PC-9 (cell line): ENCODE data around the gene FOXN4. TPM values are rescaled to one million over a fixed set of nuclear protein-coding genes. Genes with fewer than 3 reads are reported as not detected.

Experiments used
- BruUV-seq: library from RNA; stranded (reverse); fragments of 400-500 nt; replicated peaks from 2 replicates; lab custom pipeline; 2021; lab: Mats Ljungman, UMichigan
- CTCF ChIA-PET: fragments of 300-600 bp; sonication (Branson Sonifier 250); formaldehyde crosslinking; loops from one replicate; lab custom pipeline; 2022; ENCODE audit warnings: antibody characterized with exemption; lab: Charles Lee
- POLR2A ChIA-PET: fragments of 300-600 bp; sonication (Branson Sonifier 250); formaldehyde crosslinking; loops from one replicate; lab custom pipeline; 2022; ENCODE audit warnings: antibody characterized with exemption; ENCODE audit not compliant: unreplicated experiment; lab: Charles Lee
- DNase-seq, 2 experiments: peaks; one replicate each; pipeline versions ENCODE4 v3.0.0 to v3.0.0-alpha.2; 2015 to 2022; ENCODE audit warnings: mixed read lengths in 1 of 2
- H2AFZ ChIP-seq: fragments of 200-600 bp; sonication (generic); 2 replicates; pipeline ENCODE4 v1.8.1; 2017; ENCODE audit warnings: antibody characterized with exemption
- H3F3A ChIP-seq: fragments of 200-600 bp; sonication (generic); 2 replicates; pipeline ENCODE4 v1.8.1; 2017; ENCODE audit warnings: antibody characterized with exemption, mild to moderate bottlenecking, low read depth; ENCODE audit not compliant: insufficient read depth
- H3K27ac ChIP-seq: fragments of 200-600 bp; sonication (generic); 2 replicates; pipeline ENCODE4 v1.6.1; 2016; ENCODE audit warnings: mixed run types
- H3K27me3 ChIP-seq: fragments of 200-600 bp; sonication (generic); 2 replicates; pipeline ENCODE4 v1.6.1; 2016; ENCODE audit warnings: low read depth, mixed run types; ENCODE audit not compliant: insufficient read depth
- H3K36me3 ChIP-seq: fragments of 200-600 bp; sonication (generic); 2 replicates; pipeline ENCODE4 v1.6.1; 2016; ENCODE audit warnings: low read depth, mixed run types
- H3K4me1 ChIP-seq: fragments of 200-600 bp; sonication (generic); replicated peaks from 2 replicates; pipeline ENCODE4 v1.6.1; 2016; ENCODE audit warnings: mixed run types; ENCODE audit not compliant: insufficient read depth
- H3K4me2 ChIP-seq: fragments of 200-600 bp; sonication (generic); 2 replicates; pipeline ENCODE4 v1.6.1; 2017; ENCODE audit warnings: mixed run types
- H3K4me3 ChIP-seq: fragments of 200-600 bp; sonication (generic); 2 replicates; pipeline ENCODE4 v1.6.1; 2016; ENCODE audit warnings: mixed run types
- H3K79me2 ChIP-seq: fragments of 200-600 bp; sonication (generic); 2 replicates; pipeline ENCODE4 v1.6.1; 2017; ENCODE audit warnings: low read depth, mixed run types
- H3K9me2 ChIP-seq: fragments of 200-600 bp; sonication (generic); 2 replicates; pipeline ENCODE4 v1.8.1; 2017; ENCODE audit warnings: mild to moderate bottlenecking; ENCODE audit not compliant: insufficient read depth
- H3K9me3 ChIP-seq: fragments of 200-600 bp; sonication (generic); 2 replicates; pipeline ENCODE4 v1.8.1; 2016; ENCODE audit warnings: low read depth; ENCODE audit not compliant: insufficient read depth
- H4K20me1 ChIP-seq: fragments of 200-600 bp; sonication (generic); 2 replicates; pipeline ENCODE4 v1.8.1; 2017; ENCODE audit not compliant: insufficient read depth
- EZH2 ChIP-seq: fragments of 200-600 bp; sonication (generic); IDR thresholded peaks from 2 replicates; pipeline ENCODE4 v1.8.0; 2017; ENCODE audit warnings: antibody characterized with exemption, low read depth
- intact Hi-C: fragments of 100-400 bp; cut with micrococcal nuclease; formaldehyde crosslinking; loops from one replicate; pipeline ENCODE4 v1.10.0; 2022; ENCODE audit not compliant: unreplicated experiment
- total RNA-seq: library from RNA; stranded (reverse); gene quantifications from 2 replicates; pipeline ENCODE4 v1.2.3, GENCODE V29; 2021
- TF ChIP-seq, protein P1 (sequence below): fragments of 200-600 bp; sonication (generic); conservative IDR thresholded peaks from 2 replicates; pipeline ENCODE4 v1.6.1; 2017; ENCODE audit warnings: mixed run types, antibody characterized with exemption, mild to moderate bottlenecking, moderate library complexity

Gene FOXN4
- total RNA-seq, 1 experiment from 2014 or later, result not detected

DNA sequence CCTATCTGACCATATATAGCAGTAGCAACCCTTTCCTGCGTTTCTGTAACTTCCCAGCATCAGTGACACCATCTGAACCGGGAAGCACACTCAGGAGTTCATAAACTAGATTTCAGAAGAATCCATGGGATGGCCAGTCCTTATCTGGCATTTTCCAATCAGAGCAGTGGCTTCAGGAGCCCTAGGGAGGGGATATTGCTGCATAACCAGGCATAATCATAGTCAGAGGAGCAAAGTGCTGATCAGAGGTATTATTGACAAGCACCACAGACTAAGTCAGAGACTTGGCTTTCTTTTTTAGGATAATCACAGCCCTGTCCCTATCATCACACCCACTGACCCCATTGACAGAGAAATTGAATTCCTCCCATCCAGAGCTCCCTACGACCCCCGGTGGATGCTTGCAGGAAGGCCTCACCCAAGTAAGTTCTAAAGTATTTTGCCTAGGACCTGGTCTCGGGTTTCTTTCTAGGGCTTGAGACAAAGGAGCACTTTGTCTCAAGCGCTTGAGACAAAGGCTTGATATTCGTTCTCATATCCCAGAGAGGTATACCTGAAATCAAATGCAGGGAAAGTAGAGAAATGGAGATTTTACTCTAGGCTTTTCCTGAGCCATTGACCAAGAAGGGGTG lies 55.1 kb downstream of the FOXN4 start:
- Histone ChIP-seq H3K27ac (no peak overlapping the region), H3K79me2 (no peaks in the 10 kb centered on the region), H3K36me3 (no peaks in the 10 kb centered on the region), H2AFZ (no peak overlapping the region), H4K20me1 (no peaks in the 10 kb centered on the region), H3K9me2 (no peaks in the 10 kb centered on the region), H3K4me1 (no peaks in the 10 kb centered on the region), H3K9me3 (no peaks in the 10 kb centered on the region; the same call in 1 of the 2 replicates), H3K4me2 (no peak overlapping the region), H3F3A (no peaks in the 10 kb centered on the region), H3K4me3 (no peak overlapping the region), H3K27me3 (peaks cover 29% of the 10 kb centered on the region; the same call in 1 of the 2 replicates)
- TF ChIP-seq, protein P1, sequence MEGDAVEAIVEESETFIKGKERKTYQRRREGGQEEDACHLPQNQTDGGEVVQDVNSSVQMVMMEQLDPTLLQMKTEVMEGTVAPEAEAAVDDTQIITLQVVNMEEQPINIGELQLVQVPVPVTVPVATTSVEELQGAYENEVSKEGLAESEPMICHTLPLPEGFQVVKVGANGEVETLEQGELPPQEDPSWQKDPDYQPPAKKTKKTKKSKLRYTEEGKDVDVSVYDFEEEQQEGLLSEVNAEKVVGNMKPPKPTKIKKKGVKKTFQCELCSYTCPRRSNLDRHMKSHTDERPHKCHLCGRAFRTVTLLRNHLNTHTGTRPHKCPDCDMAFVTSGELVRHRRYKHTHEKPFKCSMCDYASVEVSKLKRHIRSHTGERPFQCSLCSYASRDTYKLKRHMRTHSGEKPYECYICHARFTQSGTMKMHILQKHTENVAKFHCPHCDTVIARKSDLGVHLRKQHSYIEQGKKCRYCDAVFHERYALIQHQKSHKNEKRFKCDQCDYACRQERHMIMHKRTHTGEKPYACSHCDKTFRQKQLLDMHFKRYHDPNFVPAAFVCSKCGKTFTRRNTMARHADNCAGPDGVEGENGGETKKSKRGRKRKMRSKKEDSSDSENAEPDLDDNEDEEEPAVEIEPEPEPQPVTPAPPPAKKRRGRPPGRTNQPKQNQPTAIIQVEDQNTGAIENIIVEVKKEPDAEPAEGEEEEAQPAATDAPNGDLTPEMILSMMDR, result no peak
- no peak for TF ChIP-seq EZH2
- intact Hi-C loops, result no loop called here
- CTCF ChIA-PET, result interaction anchor here (0.6 kb wide), 1 partner anchor 477 kb away, joined by 4 read pairs; no protein-coding TSS in a partner anchor
- no TSS peak for BruUV-seq
- DNase-seq, result no peak
- POLR2A ChIA-PET, result no interaction called here

DNA sequence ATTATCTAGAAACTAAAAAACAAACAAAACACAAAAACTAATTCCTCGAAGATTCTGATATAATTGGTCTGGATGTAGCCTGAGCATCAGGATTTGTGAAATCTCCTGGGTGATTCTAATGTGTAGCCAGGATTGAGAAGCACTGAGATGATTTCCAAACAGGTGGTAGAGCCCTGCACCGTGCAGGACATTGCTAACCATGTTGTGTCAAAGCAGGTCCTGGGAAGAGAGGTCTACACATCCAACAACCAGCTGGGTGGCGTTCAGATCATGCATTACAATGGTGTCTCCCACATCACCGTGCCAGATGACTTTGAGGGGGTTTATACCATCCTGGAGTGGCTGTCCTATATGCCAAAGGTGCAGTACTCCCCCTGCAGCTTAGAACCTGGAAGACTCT lies 56.3 kb downstream of the FOXN4 start:
- no TSS peak for BruUV-seq
- peaks cover 29% of the 10 kb centered on the region for H3K27me3 ChIP-seq
- no peak overlapping the region for H3K27ac ChIP-seq
- no peak overlapping the region for H3K4me3 ChIP-seq
- no peaks in the 10 kb centered on the region for H3K9me2 ChIP-seq
- no peak overlapping the region for H2AFZ ChIP-seq
- TF ChIP-seq EZH2, result no peak
- TF ChIP-seq, protein P1, result no peak
- POLR2A ChIA-PET, result interaction anchor here (0.6 kb wide), 1 partner anchor 124 kb away, joined by 7 read pairs; no protein-coding TSS in a partner anchor
- H3K4me2 ChIP-seq, result no peak overlapping the region
- H3K4me1 ChIP-seq, result no peaks in the 10 kb centered on the region
- no peaks in the 10 kb centered on the region for H3F3A ChIP-seq
- no peaks in the 10 kb centered on the region; the same call in 1 of the 2 replicates for H3K9me3 ChIP-seq
- H3K79me2 ChIP-seq, result no peaks in the 10 kb centered on the region
- CTCF ChIA-PET, result no interaction called here
- no peak for DNase-seq
- intact Hi-C loops, result no loop called here
- no peaks in the 10 kb centered on the region for H3K36me3 ChIP-seq
- no peaks in the 10 kb centered on the region for H4K20me1 ChIP-seq

DNA sequence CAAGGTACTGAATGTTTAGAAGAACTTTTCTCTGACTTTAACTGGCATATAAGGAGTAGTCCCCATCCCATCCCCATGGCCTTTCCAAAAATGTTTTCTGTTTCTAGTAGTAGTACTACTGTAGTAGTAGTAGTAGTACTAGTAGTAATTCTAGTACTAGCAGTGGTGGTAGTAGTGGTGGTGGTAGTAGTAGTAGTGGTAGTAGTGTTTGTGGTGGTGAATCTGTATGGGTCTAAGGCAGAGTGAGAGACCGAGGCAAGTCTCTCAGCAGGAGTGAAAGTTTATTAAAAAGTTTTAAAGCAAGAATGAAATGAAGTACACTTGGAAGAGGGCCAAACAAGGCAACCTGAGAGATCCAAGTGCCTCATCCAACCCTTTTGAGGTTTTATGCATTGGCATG lies 58.6 kb downstream of the FOXN4 start:
- H3K27ac ChIP-seq, result no peak overlapping the region
- no peaks in the 10 kb centered on the region for H3K9me2 ChIP-seq
- DNase-seq, result no peak
- H3K79me2 ChIP-seq, result no peaks in the 10 kb centered on the region
- BruUV-seq, result no TSS peak
- H2AFZ ChIP-seq, result no peak overlapping the region
- intact Hi-C loops, result no loop called here
- H3K9me3 ChIP-seq, result no peaks in the 10 kb centered on the region; the same call in 1 of the 2 replicates
- no peaks in the 10 kb centered on the region for H3K4me1 ChIP-seq
- H3K36me3 ChIP-seq, result no peaks in the 10 kb centered on the region
- peaks cover 18% of the 10 kb centered on the region for H3K27me3 ChIP-seq
- H3F3A ChIP-seq, result no peaks in the 10 kb centered on the region
- ChIA-PET CTCF (no interaction called here), POLR2A (no interaction called here)
- no peak overlapping the region for H3K4me3 ChIP-seq
- no peak overlapping the region for H3K4me2 ChIP-seq
- TF ChIP-seq EZH2, result no peak
- TF ChIP-seq, protein P1, result no peak
- no peaks in the 10 kb centered on the region for H4K20me1 ChIP-seq
